ENCODE measurements around the gene MAT2A.
A peak's percentile ranks its signal among the peaks of the same experiment; 100 is the strongest.
"Not testable (repeated sequence)": the region's sequence is repeated elsewhere in the genome, so short reads cannot be mapped to it uniquely, and the experiment has no call there.

The MAT2A gene

DNA sequence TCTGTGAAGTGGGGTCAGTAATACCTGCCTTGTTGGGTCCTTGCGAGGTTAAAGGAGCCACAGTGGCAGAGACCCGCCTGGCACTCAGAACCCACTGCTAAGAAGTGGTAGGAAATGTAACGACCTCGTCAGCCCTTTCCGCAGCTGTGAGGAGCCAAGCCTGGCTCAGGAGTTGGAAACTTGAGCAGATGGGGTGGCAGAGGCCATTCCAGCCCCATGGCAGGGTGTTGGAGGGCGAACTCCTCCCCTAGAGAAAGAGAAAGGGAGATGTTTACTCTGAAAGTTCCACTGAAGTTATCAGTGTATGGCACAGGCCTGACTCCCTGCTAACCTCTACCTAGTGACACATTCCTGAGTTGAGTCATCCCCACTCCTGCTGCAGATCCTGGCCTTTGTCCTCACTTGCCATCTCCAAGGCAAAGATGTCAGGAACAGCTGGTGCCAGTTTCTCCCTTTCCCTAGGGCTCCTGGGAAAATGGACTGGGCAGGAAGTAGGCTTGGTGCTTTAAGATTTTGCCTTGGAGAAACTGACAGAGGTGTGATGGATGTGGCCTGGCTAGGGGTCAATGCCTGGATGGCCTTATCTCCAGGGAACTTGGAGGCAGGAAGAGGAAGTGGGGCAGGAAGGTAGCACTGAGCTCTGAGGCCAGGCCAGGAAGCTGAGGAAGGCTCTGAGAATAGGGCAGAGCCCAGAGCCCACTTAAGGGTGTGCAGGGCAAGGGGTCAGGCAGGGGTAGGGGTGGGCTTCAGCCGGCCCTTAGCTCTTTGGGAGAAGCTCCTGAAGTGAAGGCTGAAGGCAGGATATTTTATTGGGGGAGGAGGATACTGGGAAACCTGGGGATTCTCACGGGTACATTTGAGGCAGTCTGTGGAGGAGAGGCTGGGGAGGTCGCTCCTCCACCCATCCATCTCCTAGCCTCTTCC lies 46.2 kb downstream of the MAT2A start:
- H3K4me3 Mint-ChIP-seq: peak overlapping the region; percentile 85
- H3K9me3 Mint-ChIP-seq: no peaks in the 10 kb centered on the region
- peaks cover 37% of the 10 kb centered on the region for H3K4me1 Mint-ChIP-seq (ENCODE audit: low read depth)
- DNase-seq (ENCODE audit: low spot score): no peak
- H3K36me3 Mint-ChIP-seq (ENCODE audit: low read depth): peaks cover 21% of the 10 kb centered on the region
- H3K27me3 Mint-ChIP-seq (ENCODE audit: low read depth): no peaks in the 10 kb centered on the region
- H3K27ac Mint-ChIP-seq: peak overlapping the region; percentile 85

DNA sequence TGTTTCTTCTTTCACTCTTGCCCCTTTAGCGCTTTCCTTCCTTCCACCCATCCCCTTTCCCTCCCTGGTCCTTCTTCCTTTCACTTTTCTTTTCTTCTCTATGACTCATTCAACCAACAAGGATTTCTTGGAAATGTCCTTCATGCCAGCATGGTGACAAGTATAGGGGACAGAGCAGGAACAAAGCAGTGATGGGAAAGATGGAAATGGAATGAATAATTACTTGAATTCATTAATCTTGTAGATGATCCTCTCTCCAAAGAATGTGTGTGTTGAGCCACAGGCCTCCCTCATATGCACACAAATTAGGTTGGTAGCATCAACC lies 46.8 kb downstream of the MAT2A start:
- Mint-ChIP-seq H3K27me3 (ENCODE audit: low read depth) (no peaks in the 10 kb centered on the region), H3K9me3 (no peaks in the 10 kb centered on the region), H3K4me3 (peak overlapping the region; percentile 85), H3K36me3 (ENCODE audit: low read depth) (peaks cover 18% of the 10 kb centered on the region), H3K27ac (peak overlapping the region; percentile 85), H3K4me1 (ENCODE audit: low read depth) (peaks cover 34% of the 10 kb centered on the region)
- no peak for DNase-seq (ENCODE audit: low spot score)

DNA sequence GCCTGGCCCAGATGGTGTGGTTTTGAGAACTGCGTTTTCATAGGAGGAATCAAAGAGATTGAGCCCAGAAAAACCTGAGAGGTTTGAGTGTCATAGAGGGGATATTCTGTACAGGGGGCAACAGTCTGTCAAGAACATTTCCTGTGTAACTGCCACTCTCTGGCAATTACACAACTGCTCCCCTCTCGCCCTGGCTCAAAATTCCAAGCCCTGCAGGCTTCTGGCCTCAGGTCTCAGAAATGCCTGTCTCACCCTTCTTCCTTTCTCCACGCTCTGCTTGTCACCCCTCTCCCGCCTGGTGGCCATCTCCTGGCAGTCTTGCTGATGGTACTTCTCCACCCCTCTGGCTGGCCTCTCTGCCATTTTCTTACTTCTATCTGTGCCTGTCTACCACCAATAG lies 49.3 kb downstream of the MAT2A start:
- Mint-ChIP-seq H3K4me3 (no peak overlapping the region), H3K4me1 (ENCODE audit: low read depth) (peaks cover 32% of the 10 kb centered on the region), H3K9me3 (no peaks in the 10 kb centered on the region), H3K36me3 (ENCODE audit: low read depth) (peaks cover 4% of the 10 kb centered on the region), H3K27ac (no peak overlapping the region), H3K27me3 (ENCODE audit: low read depth) (no peaks in the 10 kb centered on the region)
- DNase-seq (ENCODE audit: low spot score): no peak

DNA sequence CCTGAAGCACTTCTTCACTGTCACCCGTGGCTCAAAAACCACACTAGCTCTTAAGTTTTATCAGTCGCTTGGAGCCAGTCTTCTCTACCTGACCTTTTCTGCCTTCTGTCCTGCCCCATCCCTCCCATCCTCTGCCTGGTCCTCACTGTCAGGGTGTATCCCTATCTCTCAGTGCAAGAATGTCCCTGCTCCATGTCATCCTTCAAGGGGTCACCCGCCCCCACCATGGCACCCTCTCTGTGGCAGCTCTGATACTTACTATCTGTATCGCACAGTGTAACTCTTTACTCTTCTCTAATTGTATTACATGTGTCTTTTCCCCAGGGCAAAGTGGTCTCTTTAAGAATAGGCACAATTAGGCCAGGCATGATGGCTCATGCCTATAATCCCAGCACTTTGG lies 49.7 kb downstream of the MAT2A start:
- Mint-ChIP-seq H3K9me3 (no peaks in the 10 kb centered on the region), H3K4me3 (no peak overlapping the region), H3K27me3 (ENCODE audit: low read depth) (no peaks in the 10 kb centered on the region), H3K27ac (no peak overlapping the region), H3K4me1 (ENCODE audit: low read depth) (peaks cover 29% of the 10 kb centered on the region), H3K36me3 (ENCODE audit: low read depth) (peaks cover under 1% of the 10 kb centered on the region)
- no peak for DNase-seq (ENCODE audit: low spot score)

DNA sequence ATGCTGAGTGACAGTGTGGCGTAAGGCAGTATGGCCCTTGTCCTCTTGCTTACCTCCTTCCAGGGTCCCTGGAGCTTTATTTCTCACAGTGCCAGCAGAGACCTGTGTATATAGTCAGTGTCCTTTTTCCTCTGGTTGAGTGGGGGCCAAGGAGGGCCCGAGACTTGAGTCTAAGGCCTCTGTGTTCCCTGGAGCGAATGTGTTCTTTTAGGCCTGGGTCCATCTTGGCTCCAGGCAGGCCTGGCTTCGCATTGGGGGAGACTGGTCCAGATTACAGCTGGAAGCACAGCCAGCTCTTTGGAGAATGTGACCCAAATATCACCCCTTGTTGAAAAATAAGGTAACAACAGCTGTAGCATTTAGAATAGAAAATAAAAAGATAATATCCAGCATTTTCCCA lies 50.2 kb downstream of the MAT2A start:
- Mint-ChIP-seq H3K4me3 (no peak overlapping the region), H3K27me3 (ENCODE audit: low read depth) (no peaks in the 10 kb centered on the region), H3K4me1 (ENCODE audit: low read depth) (peaks cover 29% of the 10 kb centered on the region), H3K36me3 (ENCODE audit: low read depth) (no peaks in the 10 kb centered on the region), H3K9me3 (no peaks in the 10 kb centered on the region), H3K27ac (no peak overlapping the region)
- no peak for DNase-seq (ENCODE audit: low spot score)

DNA sequence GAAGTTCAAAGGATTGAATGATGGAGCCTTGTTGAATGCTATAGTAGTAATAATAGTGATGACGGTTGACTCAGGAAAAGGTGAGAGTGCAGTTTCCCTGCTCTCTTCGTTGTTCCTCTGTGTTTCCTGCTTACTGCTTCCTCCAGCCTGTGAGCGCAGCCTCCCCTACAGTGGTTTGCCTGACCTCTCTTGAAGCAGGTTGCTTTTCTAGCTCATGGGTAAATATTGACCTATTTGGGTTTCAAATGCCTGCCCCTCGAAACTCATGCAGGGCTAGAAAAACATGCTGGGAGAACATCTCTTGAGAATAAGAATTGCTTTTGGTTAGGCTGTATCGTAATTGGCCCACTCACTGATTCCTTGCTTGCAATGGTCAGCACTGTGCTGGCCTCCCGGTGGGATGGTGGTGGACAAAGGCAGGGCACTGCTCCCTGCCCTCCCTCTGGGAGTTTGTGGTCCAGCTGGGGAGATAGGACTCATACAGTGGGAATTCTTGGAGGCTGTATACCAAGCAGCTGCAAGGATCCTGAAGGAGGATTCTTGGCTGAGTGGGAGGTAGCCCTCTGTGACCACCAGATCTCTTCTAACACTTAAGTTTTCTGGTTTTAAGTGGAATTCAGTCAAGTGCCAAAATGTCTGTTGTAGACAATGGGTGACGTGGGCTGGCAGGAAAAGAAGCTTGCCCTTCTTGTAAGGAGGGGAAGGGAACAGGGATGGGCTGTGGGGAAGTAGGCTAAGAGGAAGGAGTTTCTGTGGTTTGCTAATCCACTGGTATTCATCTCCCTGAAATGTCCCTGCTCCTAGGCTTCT lies 51.2 kb downstream of the MAT2A start:
- no peaks in the 10 kb centered on the region for H3K27me3 Mint-ChIP-seq (ENCODE audit: low read depth)
- no peak for DNase-seq (ENCODE audit: low spot score)
- H3K27ac Mint-ChIP-seq: no peak overlapping the region
- peaks cover 32% of the 10 kb centered on the region for H3K4me1 Mint-ChIP-seq (ENCODE audit: low read depth)
- H3K4me3 Mint-ChIP-seq: no peak overlapping the region
- H3K9me3 Mint-ChIP-seq: no peaks in the 10 kb centered on the region
- no peaks in the 10 kb centered on the region for H3K36me3 Mint-ChIP-seq (ENCODE audit: low read depth)

DNA sequence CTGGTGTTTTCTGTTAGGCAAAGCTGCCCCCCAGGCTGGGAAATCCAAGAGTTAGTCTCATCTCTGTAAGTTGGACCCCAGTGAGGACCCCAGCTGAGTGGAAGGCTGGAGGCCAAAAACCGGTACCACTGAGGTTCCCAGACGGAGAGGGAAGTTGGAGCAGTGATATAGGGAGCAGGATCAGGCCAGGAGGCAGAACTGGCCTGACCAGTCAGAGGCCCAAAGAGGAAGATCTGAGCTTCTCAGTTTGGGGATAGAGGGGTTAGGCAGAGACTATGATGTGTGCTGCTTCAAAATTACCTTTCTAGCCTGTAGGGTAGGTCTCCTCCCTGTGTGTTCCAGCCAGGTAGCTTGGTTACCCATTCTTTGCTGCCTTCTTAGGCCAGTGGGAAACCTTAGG lies 52.0 kb downstream of the MAT2A start:
- Mint-ChIP-seq H3K4me3 (no peak overlapping the region), H3K4me1 (ENCODE audit: low read depth) (peaks cover 29% of the 10 kb centered on the region)

DNA sequence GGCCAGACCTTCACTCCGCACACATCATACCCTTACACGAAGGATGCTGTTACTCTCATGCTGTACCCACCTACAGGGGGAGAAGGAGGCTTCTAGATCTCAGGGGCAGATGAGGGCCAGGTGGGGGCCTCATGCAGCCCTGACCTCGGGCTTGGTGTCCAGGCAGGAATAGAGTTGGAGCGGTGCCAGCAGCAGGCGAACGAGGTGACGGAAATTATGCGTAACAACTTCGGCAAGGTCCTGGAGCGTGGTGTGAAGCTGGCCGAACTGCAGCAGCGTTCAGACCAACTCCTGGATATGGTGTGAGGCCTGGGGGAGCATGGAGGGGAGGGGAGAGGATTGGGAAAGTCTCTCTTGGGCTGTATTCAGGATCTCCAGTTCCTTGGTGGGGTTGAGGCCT lies 52.6 kb downstream of the MAT2A start:
- no peak for DNase-seq (ENCODE audit: low spot score)

More for the DNA sequence above, 52.0 kb downstream of the MAT2A start:
- Mint-ChIP-seq H3K27me3 (ENCODE audit: low read depth) (no peaks in the 10 kb centered on the region), H3K36me3 (ENCODE audit: low read depth) (peaks cover 4% of the 10 kb centered on the region), H3K9me3 (no peaks in the 10 kb centered on the region), H3K27ac (no peak overlapping the region)
- no peak for DNase-seq (ENCODE audit: low spot score)

DNA sequence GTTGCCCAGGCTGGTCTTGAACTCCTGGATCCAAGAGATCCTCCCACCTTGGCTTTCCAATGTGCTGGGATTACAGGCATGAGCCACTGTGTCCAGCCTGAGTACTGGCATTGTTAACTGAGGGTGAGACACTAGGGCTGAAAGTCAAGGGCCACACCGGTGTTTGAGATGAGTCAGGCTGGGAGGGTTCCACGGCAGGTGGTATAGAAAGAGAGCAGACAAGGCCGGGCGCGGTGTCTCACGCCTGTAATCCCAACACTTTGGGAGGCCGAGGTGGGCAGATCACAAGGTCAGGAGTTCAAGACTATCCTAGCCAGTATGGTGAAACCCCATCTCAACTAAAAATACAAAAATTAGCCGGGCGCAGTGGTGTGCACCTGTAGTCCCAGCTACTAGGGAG lies 53.3 kb downstream of the MAT2A start:
- not testable (repeated sequence) for H3K36me3 Mint-ChIP-seq (ENCODE audit: low read depth); DNase-seq (ENCODE audit: low spot score); H3K27me3 Mint-ChIP-seq (ENCODE audit: low read depth); H3K27ac Mint-ChIP-seq; H3K9me3 Mint-ChIP-seq
- peak overlapping the region; percentile 20 for H3K4me3 Mint-ChIP-seq
- peaks cover 32% of the 10 kb centered on the region for H3K4me1 Mint-ChIP-seq (ENCODE audit: low read depth)

More for the DNA sequence above, 52.6 kb downstream of the MAT2A start:
- Mint-ChIP-seq H3K27me3 (ENCODE audit: low read depth) (no peaks in the 10 kb centered on the region), H3K4me1 (ENCODE audit: low read depth) (peaks cover 29% of the 10 kb centered on the region), H3K27ac (no peak overlapping the region), H3K4me3 (no peak overlapping the region), H3K9me3 (no peaks in the 10 kb centered on the region), H3K36me3 (ENCODE audit: low read depth) (peaks cover 4% of the 10 kb centered on the region)

DNA sequence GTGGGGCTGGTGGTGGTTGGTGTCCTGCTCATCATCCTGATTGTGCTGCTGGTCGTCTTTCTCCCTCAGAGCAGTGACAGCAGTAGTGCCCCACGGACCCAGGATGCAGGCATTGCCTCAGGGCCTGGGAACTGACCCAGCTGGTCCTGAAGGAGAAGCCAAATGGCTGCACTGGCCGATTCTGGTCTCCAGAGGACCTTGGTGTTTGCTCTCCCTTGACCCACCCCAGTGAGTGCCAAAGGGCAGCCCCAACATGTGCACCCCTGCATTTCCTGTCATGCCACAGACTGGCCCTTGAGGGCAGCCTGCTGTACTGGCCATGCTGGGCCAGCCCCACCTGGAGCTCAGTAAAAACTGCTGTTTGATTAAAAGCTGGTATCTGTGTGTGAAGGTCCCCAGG lies 54.1 kb downstream of the MAT2A start:
- peak overlapping the region; percentile 32 for H3K4me3 Mint-ChIP-seq
- peaks cover 10% of the 10 kb centered on the region for H3K36me3 Mint-ChIP-seq (ENCODE audit: low read depth)
- no peaks in the 10 kb centered on the region for H3K9me3 Mint-ChIP-seq
- no peak overlapping the region for H3K27ac Mint-ChIP-seq
- H3K27me3 Mint-ChIP-seq (ENCODE audit: low read depth): no peaks in the 10 kb centered on the region
- no peak for DNase-seq (ENCODE audit: low spot score)
- H3K4me1 Mint-ChIP-seq (ENCODE audit: low read depth): peaks cover 28% of the 10 kb centered on the region
